Nephron (organoid): ENCODE data around the gene TSACC.
A peak's percentile ranks its signal among the peaks of the same experiment; 100 is the strongest.

Experiments used
- H3K27ac Mint-ChIP-seq, 3 experiments: 2 replicates each; pipeline ENCODE4 v1.8.0; 2020; ENCODE audit warnings: mixed read lengths in 3 of 3, mild to moderate bottlenecking in 2 of 3, moderate library complexity in 1 of 3
- H3K27me3 Mint-ChIP-seq: 2 replicates; pipeline ENCODE4 v1.8.0; 2021; ENCODE audit warnings: low read depth, mild to moderate bottlenecking, moderate library complexity, mixed read lengths
- H3K36me3 Mint-ChIP-seq: 2 replicates; pipeline ENCODE4 v1.8.0; 2020; ENCODE audit warnings: low read depth, mixed read lengths
- H3K4me1 Mint-ChIP-seq: 2 replicates; pipeline ENCODE4 v1.8.0; 2020; ENCODE audit warnings: mixed read lengths
- H3K4me3 Mint-ChIP-seq, 3 experiments: 2 replicates each; pipeline ENCODE4 v1.8.0; 2020; ENCODE audit warnings: mild to moderate bottlenecking in 3 of 3, mixed read lengths in 3 of 3, moderate library complexity in 2 of 3
- H3K9me3 Mint-ChIP-seq: 2 replicates; pipeline ENCODE4 v1.8.0; 2020; ENCODE audit warnings: mixed read lengths
- TF ChIP-seq, protein P1 (sequence below), 3 experiments: fragments of 200-600 bp; sonication (generic); IDR thresholded peaks; one replicate each; pipeline ENCODE4 v1.5.0; 2021; ENCODE audit warnings: antibody characterized with exemption in 3 of 3; ENCODE audit not compliant: unreplicated experiment in 3 of 3

Gene TSACC

DNA sequence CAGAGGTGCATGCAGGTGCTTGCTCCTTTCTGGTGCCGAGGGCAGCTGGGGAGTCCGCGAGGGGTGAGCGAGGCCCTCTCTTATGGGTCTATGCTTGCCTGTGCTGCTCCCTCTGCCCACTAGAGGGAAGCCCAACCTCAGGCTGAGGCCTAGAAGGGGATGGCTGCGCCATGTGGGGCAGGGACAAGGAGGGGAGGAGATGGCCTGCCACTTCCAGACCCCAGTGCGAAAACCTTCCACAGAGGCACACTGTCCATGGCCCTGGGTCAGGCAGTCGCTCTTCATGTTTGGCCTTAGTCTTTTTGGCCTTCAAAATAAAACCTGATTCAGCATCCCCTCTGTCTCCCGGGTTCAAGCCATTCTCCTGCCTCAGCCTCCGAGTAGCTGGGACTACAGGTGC, 44.7 kb downstream of the TSACC start:
- H3K27me3 Mint-ChIP-seq = peaks cover 40% of the 10 kb centered on the region
- no peaks in the 10 kb centered on the region for H3K36me3 Mint-ChIP-seq
- H3K4me3 Mint-ChIP-seq = no peak overlapping the region
- TF ChIP-seq, protein P1, sequence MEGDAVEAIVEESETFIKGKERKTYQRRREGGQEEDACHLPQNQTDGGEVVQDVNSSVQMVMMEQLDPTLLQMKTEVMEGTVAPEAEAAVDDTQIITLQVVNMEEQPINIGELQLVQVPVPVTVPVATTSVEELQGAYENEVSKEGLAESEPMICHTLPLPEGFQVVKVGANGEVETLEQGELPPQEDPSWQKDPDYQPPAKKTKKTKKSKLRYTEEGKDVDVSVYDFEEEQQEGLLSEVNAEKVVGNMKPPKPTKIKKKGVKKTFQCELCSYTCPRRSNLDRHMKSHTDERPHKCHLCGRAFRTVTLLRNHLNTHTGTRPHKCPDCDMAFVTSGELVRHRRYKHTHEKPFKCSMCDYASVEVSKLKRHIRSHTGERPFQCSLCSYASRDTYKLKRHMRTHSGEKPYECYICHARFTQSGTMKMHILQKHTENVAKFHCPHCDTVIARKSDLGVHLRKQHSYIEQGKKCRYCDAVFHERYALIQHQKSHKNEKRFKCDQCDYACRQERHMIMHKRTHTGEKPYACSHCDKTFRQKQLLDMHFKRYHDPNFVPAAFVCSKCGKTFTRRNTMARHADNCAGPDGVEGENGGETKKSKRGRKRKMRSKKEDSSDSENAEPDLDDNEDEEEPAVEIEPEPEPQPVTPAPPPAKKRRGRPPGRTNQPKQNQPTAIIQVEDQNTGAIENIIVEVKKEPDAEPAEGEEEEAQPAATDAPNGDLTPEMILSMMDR (IDR thresholded peaks at IDR 0.05; ENCODE audit: unreplicated experiment in 3 of 3) = peak; percentile 75 to 86 (median 77)
- no peak overlapping the region for H3K27ac Mint-ChIP-seq
- H3K4me1 Mint-ChIP-seq = no peaks in the 10 kb centered on the region
- H3K9me3 Mint-ChIP-seq = no peaks in the 10 kb centered on the region

GRCh38 chr1:156384007-156384406, 45.7 kb downstream of the TSACC start:
- TF ChIP-seq, protein P1 (IDR thresholded peaks at IDR 0.05; ENCODE audit: unreplicated experiment in 3 of 3) = no peak
- no peaks in the 10 kb centered on the region for H3K4me1 Mint-ChIP-seq
- H3K9me3 Mint-ChIP-seq = no peaks in the 10 kb centered on the region
- H3K36me3 Mint-ChIP-seq = no peaks in the 10 kb centered on the region
- H3K27ac Mint-ChIP-seq = no peak overlapping the region
- peaks cover 50% of the 10 kb centered on the region for H3K27me3 Mint-ChIP-seq
- H3K4me3 Mint-ChIP-seq = no peak overlapping the region

DNA sequence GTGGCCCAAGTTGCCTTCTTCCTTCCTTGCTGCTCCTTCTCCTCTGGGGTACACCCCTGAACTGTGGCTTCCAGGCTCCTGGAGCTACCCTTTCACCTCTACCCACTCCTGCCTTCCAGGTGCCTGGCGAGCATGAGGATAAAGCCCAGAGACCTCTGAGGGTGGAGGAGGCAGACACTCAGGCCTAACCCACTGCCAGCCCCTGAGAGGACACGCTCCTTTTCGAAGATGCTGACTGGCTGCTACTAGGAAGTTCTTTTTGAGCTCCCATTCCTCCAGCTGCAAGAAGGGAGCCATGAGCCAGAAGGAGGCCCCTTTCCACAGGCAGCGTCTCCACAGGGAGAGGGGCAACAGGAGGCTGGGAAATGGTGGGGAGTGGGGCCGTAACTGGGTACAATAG, 46.3 kb downstream of the TSACC start:
- H3K4me3 Mint-ChIP-seq = no peak overlapping the region
- peaks cover 56% of the 10 kb centered on the region for H3K27me3 Mint-ChIP-seq
- no peaks in the 10 kb centered on the region for H3K36me3 Mint-ChIP-seq
- TF ChIP-seq, protein P1 (IDR thresholded peaks at IDR 0.05; ENCODE audit: unreplicated experiment in 3 of 3) = no peak
- H3K27ac Mint-ChIP-seq = no peak overlapping the region
- H3K4me1 Mint-ChIP-seq = no peaks in the 10 kb centered on the region
- no peaks in the 10 kb centered on the region for H3K9me3 Mint-ChIP-seq

DNA sequence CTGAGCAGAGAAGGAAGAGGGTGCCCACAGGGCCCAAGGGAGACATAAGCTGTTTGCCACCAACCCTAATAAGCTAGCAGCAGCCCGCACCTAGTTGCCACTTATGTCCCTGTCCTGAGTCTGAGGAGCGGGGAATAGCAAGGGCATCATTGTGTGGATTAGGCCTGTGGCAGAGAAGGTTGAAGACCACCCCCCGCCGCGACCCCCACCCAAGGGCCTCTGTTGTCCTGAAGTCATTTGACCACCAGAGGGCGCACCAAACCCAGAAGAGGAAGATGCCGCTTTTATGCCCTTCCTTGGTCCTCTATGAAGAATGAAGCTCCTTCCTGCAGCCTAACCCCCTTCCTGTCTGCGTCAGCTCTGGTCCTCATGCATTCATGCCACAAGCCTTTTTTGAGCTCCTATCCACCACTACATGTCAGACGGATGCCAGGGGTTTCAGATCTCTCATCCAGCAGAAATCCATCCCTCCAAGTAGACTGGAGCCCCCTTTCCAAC, 47.3 kb downstream of the TSACC start:
- no peaks in the 10 kb centered on the region for H3K36me3 Mint-ChIP-seq
- TF ChIP-seq, protein P1 (IDR thresholded peaks at IDR 0.05; ENCODE audit: unreplicated experiment in 3 of 3) = peak; percentile 81 to 90 (median 82)
- peak overlapping the region in 1 of 3 experiments; percentile 18 for H3K4me3 Mint-ChIP-seq
- no peaks in the 10 kb centered on the region for H3K4me1 Mint-ChIP-seq
- peaks cover 65% of the 10 kb centered on the region for H3K27me3 Mint-ChIP-seq
- no peaks in the 10 kb centered on the region for H3K9me3 Mint-ChIP-seq
- no peak overlapping the region for H3K27ac Mint-ChIP-seq

DNA sequence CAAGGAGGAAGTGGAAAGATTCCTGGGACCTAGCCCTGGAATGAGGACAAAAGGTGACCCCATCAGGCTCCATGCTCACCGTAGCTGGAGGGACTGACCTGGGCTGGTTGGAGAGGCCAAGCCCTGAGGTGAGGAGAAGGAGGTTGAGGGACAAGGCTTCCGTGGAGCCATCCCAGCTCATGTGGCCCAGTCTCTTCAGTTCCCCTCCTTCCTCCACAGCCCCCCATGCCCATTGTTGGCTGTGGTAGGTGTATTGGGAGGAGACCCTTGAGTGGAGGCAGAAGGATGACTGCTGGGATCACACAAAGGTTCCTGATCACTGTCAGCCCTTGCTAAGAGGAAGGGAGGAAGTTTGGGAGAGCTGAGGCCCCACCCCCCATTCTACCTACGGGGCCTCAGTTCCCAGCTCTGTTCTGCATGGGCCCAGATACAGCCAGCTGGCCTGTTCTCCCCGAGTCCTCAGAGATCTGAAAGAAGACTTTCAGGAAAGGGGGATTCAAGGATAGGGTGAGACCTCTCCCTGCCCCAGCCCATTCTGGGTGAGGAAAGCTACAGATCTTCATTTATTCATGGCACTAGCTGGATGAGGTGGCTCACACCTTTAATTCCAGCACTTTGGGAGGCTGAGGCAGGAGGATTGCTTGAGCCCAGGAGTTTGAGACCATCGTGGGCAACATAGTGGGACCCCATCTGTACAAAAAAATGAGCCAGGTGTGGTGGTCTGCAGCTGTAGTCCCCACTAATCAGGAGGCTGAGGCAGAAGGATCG, 48.0 kb downstream of the TSACC start:
- no peaks in the 10 kb centered on the region for H3K36me3 Mint-ChIP-seq
- no peak overlapping the region for H3K27ac Mint-ChIP-seq
- TF ChIP-seq, protein P1 (IDR thresholded peaks at IDR 0.05; ENCODE audit: unreplicated experiment in 3 of 3) = no peak
- H3K4me1 Mint-ChIP-seq = no peaks in the 10 kb centered on the region
- H3K4me3 Mint-ChIP-seq = no peak overlapping the region
- peaks cover 69% of the 10 kb centered on the region for H3K27me3 Mint-ChIP-seq
- no peaks in the 10 kb centered on the region for H3K9me3 Mint-ChIP-seq
